Liver (tissue), 9 donors: ENCODE results near the gene SKA1. TPM values are rescaled to one million over a fixed set of nuclear protein-coding genes. Genes with fewer than 3 reads are reported as not detected.

Source experiments
- DNase-seq: peaks from one replicate; pipeline ENCODE4 v3.0.0-alpha.2; 2017; ENCODE audit warnings: low spot score
- H3K27ac ChIP-seq, 2 donors: one replicate each; pipeline ENCODE4 v1.7.0; 2013; ENCODE audit warnings: inconsistent platforms in 2 of 2, low read length in 2 of 2, control low read depth in 1 of 2, low read depth in 1 of 2, mild to moderate bottlenecking in 1 of 2
- H3K27me3 ChIP-seq, 4 donors: one replicate each; pipeline versions ENCODE4 v1.6.1 to v1.7.0; 2013; ENCODE audit warnings: low read length in 3 of 4, inconsistent platforms in 1 of 4, mild to moderate bottlenecking in 1 of 4, moderate library complexity in 1 of 4; ENCODE audit not compliant: control insufficient read depth in 4 of 4, insufficient read depth in 4 of 4
- H3K36me3 ChIP-seq, 4 donors: one replicate each; pipeline versions ENCODE4 v1.6.1 to v1.7.0; 2013; ENCODE audit warnings: low read length in 3 of 4, mild to moderate bottlenecking in 3 of 4, low read depth in 1 of 4, moderate library complexity in 1 of 4; ENCODE audit not compliant: control insufficient read depth in 4 of 4, insufficient read depth in 3 of 4
- H3K4me1 ChIP-seq, 4 donors: one replicate each; pipeline versions ENCODE4 v1.6.1 to v1.7.0; 2013; ENCODE audit warnings: low read length in 3 of 4, mild to moderate bottlenecking in 3 of 4, moderate library complexity in 1 of 4; ENCODE audit not compliant: control insufficient read depth in 4 of 4, insufficient read depth in 4 of 4
- H3K4me3 ChIP-seq, 3 donors: one replicate each; pipeline versions ENCODE4 v1.6.1 to v1.7.0; 2013; ENCODE audit warnings: low read length in 3 of 3, control low read depth in 1 of 3, low read depth in 1 of 3, mild to moderate bottlenecking in 1 of 3
- H3K9ac ChIP-seq, 2 donors: one replicate each; pipeline ENCODE4 v1.7.0; 2013; ENCODE audit warnings: low read length in 2 of 2, mild to moderate bottlenecking in 2 of 2, moderate library complexity in 2 of 2, control low read depth in 1 of 2, low read depth in 1 of 2
- H3K9me3 ChIP-seq, 4 donors: one replicate each; pipeline versions ENCODE4 v1.6.1 to v1.7.0; 2013; ENCODE audit warnings: low read length in 3 of 4; ENCODE audit not compliant: control insufficient read depth in 4 of 4
- ATF3 ChIP-seq: IDR thresholded peaks from 2 replicates; pipeline ENCODE4 v1.6.1; 2016; ENCODE audit warnings: antibody characterized with exemption
- CTCF ChIP-seq: fragments of 150-350 bp; IDR thresholded peaks from 2 replicates; pipeline ENCODE4 v1.5.1; 2017; ENCODE audit warnings: improper control_type of control experiment, low read depth, low read length; ENCODE audit not compliant: missing input control
- EGR1 ChIP-seq, 2 donors: IDR thresholded peaks; 2 replicates each; pipeline ENCODE4 v1.6.1; 2016 to 2018; ENCODE audit warnings: antibody characterized with exemption in 2 of 2, low read depth in 2 of 2
- FOXA1 ChIP-seq: IDR thresholded peaks from 2 replicates; pipeline ENCODE4 v1.6.1; 2016; ENCODE audit warnings: antibody characterized with exemption
- FOXA2 ChIP-seq: IDR thresholded peaks from 2 replicates; pipeline ENCODE4 v1.6.1; 2016; ENCODE audit warnings: antibody characterized with exemption
- GABPA ChIP-seq, 2 donors: IDR thresholded peaks in 1 of 2; conservative IDR thresholded peaks in 1 of 2; 2 replicates each; pipeline ENCODE4 v1.6.1; 2016; ENCODE audit warnings: antibody characterized with exemption in 2 of 2, mild to moderate bottlenecking in 1 of 2, moderate library complexity in 1 of 2
- HNF4A ChIP-seq, 2 donors: conservative IDR thresholded peaks; 2 replicates each; pipeline ENCODE4 v1.6.1; 2016; ENCODE audit warnings: antibody characterized with exemption in 2 of 2, mild to moderate bottlenecking in 2 of 2
- HNF4G ChIP-seq: IDR thresholded peaks from 2 replicates; pipeline ENCODE4 v1.6.1; 2016; ENCODE audit warnings: antibody characterized with exemption
- JUND ChIP-seq, 2 donors: IDR thresholded peaks; 2 replicates each; pipeline ENCODE4 v1.6.1; 2016; ENCODE audit warnings: antibody characterized with exemption in 2 of 2
- MAX ChIP-seq: IDR thresholded peaks from 2 replicates; pipeline ENCODE4 v1.6.1; 2016; ENCODE audit warnings: antibody characterized with exemption
- NR2F2 ChIP-seq: IDR thresholded peaks from 2 replicates; pipeline ENCODE4 v1.6.1; 2016; ENCODE audit warnings: antibody characterized with exemption
- RAD21 ChIP-seq, 2 donors: IDR thresholded peaks; 2 replicates each; pipeline ENCODE4 v1.6.1; 2016; ENCODE audit warnings: antibody characterized with exemption in 2 of 2, mild to moderate bottlenecking in 2 of 2
- REST ChIP-seq: IDR thresholded peaks from 2 replicates; pipeline ENCODE4 v1.6.1; 2016; ENCODE audit warnings: antibody characterized with exemption, mild to moderate bottlenecking
- RXRA ChIP-seq, 2 donors: IDR thresholded peaks; 2 replicates each; pipeline ENCODE4 v1.6.1; 2017 to 2018; ENCODE audit warnings: antibody characterized with exemption in 2 of 2, mild to moderate bottlenecking in 1 of 2
- SP1 ChIP-seq: IDR thresholded peaks from 2 replicates; pipeline ENCODE4 v1.6.1; 2018; ENCODE audit warnings: antibody characterized with exemption, mild to moderate bottlenecking
- TAF1 ChIP-seq: conservative IDR thresholded peaks from 2 replicates; pipeline ENCODE4 v1.6.1; 2016; ENCODE audit warnings: antibody characterized with exemption, mild to moderate bottlenecking
- YY1 ChIP-seq: IDR thresholded peaks from 2 replicates; pipeline ENCODE4 v1.6.1; 2016; ENCODE audit warnings: antibody characterized with exemption, mild to moderate bottlenecking
- ZBTB33 ChIP-seq: IDR thresholded peaks from 2 replicates; pipeline ENCODE4 v1.6.1; 2016; ENCODE audit warnings: antibody characterized with exemption
- WGBS: extraction: QIAGEN DNeasy Blood & Tissue Kit; methylation state at CpG from one replicate; pipeline ENCODE4 v1.1.7; 2013; 5-methylcytosine and 5-hydroxymethylcytosine counted together
- polyA plus RNA-seq, 2 donors: library from polyadenylated mRNA; stranded (reverse) in 1 of 2; unstranded in 1 of 2; fragments of 200-250 nt in 1 of 2; fragments of >200 nt in 1 of 2; fragmentation: Nextera tagmentation in 1 of 2; extraction: Ambion mirVana in 1 of 2; gene quantifications; one replicate each; pipeline versions ENCODE4 v1.2.1 to v1.2.3, GENCODE V29; 2013 to 2015
- total RNA-seq, 2 donors: library from RNA; depleted of rRNA; stranded (reverse); fragments of >200 nt; gene quantifications; one replicate each; pipeline ENCODE4 v1.2.3, GENCODE V29; 2014
- donor health status: healthy.
- donor health status: healthy.
- donor health status: healthy.
- donor health status: healthy.
- donor health status: healthy.

SKA1 gene
- total and polyA plus RNA-seq, 4 donors = 0.08 to 18.7 (median 0.52) TPM

- WGBS = 68% methylated on average over 4 of the region's 4 CpGs
- H3K27me3 ChIP-seq = no peaks in the 10 kb centered on the region
- H3K4me1 ChIP-seq = no peaks in the 10 kb centered on the region
- no peak for DNase-seq
- no peaks in the 10 kb centered on the region for H3K36me3 ChIP-seq
- TF ChIP-seq YY1 (no peak), JUND (IDR thresholded peaks at IDR 0.05) (no peak), MAX (no peak), HNF4G (no peak), REST (no peak), TAF1 (no peak), FOXA1 (no peak), NR2F2 (no peak), HNF4A (conservative IDR thresholded peaks at IDR 0.05) (no peak), EGR1 (IDR thresholded peaks at IDR 0.05; ENCODE audit: low read depth in 2 of 2) (no peak), CTCF (no peak), ATF3 (no peak), SP1 (no peak), RXRA (IDR thresholded peaks at IDR 0.05) (no peak), ZBTB33 (no peak), RAD21 (IDR thresholded peaks at IDR 0.05) (no peak), FOXA2 (no peak), GABPA (IDR thresholded peaks at IDR 0.05 in 1 of 2, conservative IDR thresholded peaks at IDR 0.05 in 1 of 2) (no peak)
- no peaks in the 10 kb centered on the region for H3K9me3 ChIP-seq
- no peak overlapping the region for H3K9ac ChIP-seq
- H3K27ac ChIP-seq = no peak overlapping the region
- H3K4me3 ChIP-seq = no peak overlapping the region
These were observed 35.2 kb downstream of the SKA1 start for GRCh38 chr18:50410008-50410407.

GRCh38 chr18:50410894-50411293 is 36.0 kb downstream of the SKA1 start:
- no peak for DNase-seq
- no peaks in the 10 kb centered on the region for H3K27me3 ChIP-seq
- no peaks in the 10 kb centered on the region for H3K4me1 ChIP-seq
- no peaks in the 10 kb centered on the region for H3K9me3 ChIP-seq
- no peak overlapping the region for H3K4me3 ChIP-seq
- H3K36me3 ChIP-seq = no peaks in the 10 kb centered on the region
- WGBS = 70% methylated on average over 1 of the region's 1 CpG
- no peak overlapping the region for H3K9ac ChIP-seq
- H3K27ac ChIP-seq = no peak overlapping the region
- TF ChIP-seq NR2F2 = no peak
- TF ChIP-seq CTCF = no peak
- no peak for TF ChIP-seq RXRA (IDR thresholded peaks at IDR 0.05)
- no peak for TF ChIP-seq JUND (IDR thresholded peaks at IDR 0.05)
- TF ChIP-seq SP1 = no peak
- no peak for TF ChIP-seq YY1
- no peak for TF ChIP-seq HNF4G
- no peak for TF ChIP-seq REST
- no peak for TF ChIP-seq HNF4A (conservative IDR thresholded peaks at IDR 0.05)
- TF ChIP-seq FOXA1 = no peak
- no peak for TF ChIP-seq RAD21 (IDR thresholded peaks at IDR 0.05)
